NCI-H69 (cell line): ENCODE measurements around the gene CARM1.
"Not testable (repeated sequence)": the region's sequence is repeated elsewhere in the genome, so short reads cannot be mapped to it uniquely, and the experiment has no call there.

Source experiments
- DNase-seq: peaks from one replicate; lab custom pipeline; 2025; lab: John Stamatoyannopoulos, UW

Gene CARM1

GRCh38 chr19:10846500-10847202 lies 24.7 kb upstream of the CARM1 start:
- DNase-seq = no peak

DNA sequence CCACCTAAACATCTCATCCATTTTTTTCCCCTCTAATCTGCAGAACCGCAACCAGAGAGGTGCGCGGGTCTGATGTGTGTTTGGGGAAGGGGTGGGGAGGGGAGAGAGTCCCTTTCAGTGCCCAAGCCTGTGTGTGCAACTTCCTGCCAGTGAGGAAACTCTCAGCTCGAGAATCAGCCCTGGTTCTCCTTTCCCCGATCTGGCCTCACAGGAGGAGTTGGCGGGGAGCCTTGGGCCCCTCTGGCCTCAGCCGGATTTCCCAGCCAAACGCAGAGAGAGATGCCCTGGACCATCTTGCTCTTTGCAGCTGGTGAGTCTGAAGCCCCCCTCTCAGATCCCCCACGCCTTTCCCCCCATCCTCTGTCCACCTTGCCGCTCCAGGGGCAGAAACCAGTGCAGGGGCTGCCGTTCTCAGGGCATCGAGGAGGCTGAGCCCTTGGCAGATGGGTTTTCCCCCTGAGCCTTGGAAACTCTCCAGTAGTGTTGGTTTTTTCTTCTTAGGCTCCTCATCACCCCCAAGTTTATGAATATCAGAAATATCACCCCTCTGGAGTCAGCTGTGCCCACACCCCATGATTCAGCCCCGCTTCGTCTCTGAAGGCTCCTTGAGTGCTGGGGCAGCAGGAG lies 23.0 kb upstream of the CARM1 start, which contains the start of gene C19orf38:
Gene C19orf38, plus strand, starts transcription at position 186 of the 627 bp plus-strand sequence. Its CDS starts 94 bp downstream, at position 280.
- DNase-seq = no peak

- DNase-seq = no peak
These were observed 20.7 kb upstream of the CARM1 start for GRCh38 chr19:10850631-10851030.

DNA sequence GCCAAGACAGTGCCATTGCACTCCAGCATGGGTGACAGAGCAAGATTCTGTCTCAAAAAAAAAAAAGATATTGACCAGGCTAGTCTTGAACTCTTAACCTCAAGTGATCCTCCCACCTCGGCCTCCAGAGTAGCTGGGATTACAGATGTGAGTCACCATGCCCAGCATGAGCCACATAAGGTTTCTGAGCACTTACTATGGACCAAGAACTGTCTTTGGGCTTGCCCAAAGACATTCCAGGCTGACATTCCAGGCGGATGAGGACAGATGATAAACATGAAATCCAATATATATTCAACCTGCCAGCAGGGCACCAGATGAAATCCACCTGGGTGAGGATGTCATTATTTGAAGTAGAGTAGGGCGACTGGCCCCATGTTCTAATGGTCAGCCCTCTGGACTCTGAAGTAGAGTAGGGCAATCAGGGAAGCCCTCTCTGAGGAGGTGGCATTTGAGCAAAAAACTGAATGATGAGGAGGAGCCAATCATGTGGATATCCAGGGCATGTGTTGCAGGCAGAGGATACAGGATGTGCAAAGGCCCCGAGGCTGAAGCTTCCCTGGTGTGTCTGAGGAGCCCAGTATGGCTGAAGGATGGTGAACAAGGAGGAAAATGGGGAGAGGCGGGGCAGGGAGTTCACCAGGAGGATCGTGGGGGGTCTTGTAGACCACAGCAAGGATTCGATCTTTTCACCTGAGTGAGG lies 19.1 kb upstream of the CARM1 start:
- DNase-seq = no peak

DNA sequence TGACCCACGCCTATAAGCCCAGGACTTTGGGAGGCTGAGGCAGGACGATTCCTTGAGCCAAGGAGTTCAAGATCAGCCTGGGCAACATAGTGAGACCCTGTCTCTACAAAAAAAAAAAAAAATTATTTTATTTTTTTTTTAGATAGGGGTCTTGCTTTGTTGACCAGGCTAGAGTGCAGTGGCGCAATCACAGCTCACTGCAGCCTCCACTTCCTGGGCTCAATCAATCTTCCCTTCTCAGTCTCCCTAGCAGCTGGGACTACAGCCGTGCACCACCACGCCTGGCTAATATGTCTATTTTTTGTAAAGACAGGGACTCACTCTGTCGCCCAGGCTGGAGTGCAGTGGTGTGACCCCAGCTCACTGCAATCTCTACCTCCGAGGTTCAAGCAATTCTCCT lies 18.4 kb upstream of the CARM1 start:
- DNase-seq = no peak

DNA sequence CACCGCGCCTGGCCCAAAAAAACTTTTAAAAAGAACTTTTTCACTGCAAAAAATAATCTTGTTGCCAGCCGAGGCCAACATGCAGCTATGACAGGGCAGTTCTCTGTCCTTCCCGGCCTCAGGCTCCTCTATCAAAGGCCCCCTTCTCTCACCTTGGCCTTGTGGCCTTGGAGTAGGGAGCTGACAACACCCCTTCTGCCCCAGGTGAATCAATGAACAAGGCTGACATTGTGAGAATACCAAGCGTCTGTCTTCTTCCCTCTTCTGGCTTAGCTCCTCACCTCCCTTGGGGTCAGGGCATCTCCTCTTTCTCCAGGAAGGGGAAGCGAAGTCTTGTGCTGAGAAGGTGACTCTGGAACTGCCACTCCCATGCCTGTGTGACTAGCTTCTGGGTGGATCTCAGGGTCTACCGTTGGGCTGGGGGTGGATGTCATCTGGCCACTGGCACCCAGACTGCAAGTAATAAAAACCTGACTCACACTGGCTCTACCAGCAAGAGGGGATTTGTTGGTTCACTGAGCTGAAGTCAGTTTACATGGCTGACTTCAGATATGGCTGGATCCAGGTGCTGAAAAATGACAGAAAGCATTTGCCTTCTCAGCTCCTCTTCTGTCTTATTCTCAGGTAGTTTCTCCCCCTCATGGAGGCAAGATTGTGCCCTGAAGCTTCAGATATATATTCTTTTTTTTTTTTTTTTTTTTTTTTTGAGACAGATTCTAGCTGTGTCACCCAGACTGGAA lies 16.8 kb upstream of the CARM1 start:
- no peak for DNase-seq

GRCh38 chr19:10855879-10856522 lies 15.4 kb upstream of the CARM1 start:
- DNase-seq = peak; percentile 42

- not testable (repeated sequence) for DNase-seq
These were observed 14.5 kb upstream of the CARM1 start for GRCh38 chr19:10856899-10857298.

GRCh38 chr19:10858204-10858828 lies 13.0 kb upstream of the CARM1 start:
- DNase-seq = peak; percentile 44

GRCh38 chr19:10861103-10861651 lies 10.2 kb upstream of the CARM1 start:
- DNase-seq = peak; percentile 59

DNA sequence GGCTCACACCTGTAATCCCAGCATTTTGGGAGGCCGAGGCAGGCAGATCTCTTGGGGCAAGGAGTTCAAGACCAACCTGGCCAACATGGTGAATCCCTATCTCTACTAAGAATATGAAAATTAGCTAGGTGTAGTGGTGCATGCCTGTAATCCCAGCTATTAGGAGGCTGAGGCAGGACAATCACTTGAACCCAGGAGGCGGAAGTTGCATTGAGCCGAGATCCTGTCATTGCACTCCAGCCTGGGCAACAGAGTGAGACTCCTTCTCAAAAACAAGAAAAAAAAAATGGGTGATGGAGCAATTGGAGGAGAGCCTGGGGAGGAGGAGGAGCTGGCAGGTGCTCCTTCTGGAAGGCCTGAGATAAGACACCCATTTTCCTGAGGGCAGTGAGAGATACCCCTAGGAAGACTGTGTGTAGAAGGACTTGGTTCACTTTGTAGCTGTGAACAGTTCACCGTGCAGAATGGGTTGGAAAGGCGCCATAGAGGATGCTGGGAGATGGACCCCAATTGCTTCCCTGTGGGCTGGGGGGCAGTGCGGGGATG lies 8.7 kb upstream of the CARM1 start:
- DNase-seq = no peak

- DNase-seq = no peak
These were observed 8.1 kb upstream of the CARM1 start for GRCh38 chr19:10863107-10863717.

DNA sequence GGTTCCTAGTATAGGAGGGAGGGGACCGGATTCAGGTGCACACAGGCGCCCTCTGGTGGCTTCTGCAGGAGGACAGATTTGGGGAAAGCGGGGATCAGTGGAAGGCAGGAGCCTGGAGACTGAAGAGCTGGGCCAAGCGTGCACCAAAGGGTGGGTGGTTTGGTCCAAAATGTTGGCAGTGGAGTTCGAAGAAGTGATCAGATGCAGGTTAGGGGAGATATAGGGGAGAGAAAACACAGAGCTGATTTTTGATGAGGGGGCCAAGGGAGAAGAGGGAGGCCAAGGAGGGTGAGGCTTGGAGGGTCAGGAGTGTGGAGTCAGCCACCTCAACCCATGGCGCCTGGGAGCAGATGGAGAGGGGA lies 6.8 kb upstream of the CARM1 start:
- DNase-seq = peak; percentile 83

- DNase-seq = no peak
These were observed 4.9 kb upstream of the CARM1 start for GRCh38 chr19:10866495-10866894.

GRCh38 chr19:10868872-10869547 lies 2.3 kb upstream of the CARM1 start:
- no peak for DNase-seq

DNA sequence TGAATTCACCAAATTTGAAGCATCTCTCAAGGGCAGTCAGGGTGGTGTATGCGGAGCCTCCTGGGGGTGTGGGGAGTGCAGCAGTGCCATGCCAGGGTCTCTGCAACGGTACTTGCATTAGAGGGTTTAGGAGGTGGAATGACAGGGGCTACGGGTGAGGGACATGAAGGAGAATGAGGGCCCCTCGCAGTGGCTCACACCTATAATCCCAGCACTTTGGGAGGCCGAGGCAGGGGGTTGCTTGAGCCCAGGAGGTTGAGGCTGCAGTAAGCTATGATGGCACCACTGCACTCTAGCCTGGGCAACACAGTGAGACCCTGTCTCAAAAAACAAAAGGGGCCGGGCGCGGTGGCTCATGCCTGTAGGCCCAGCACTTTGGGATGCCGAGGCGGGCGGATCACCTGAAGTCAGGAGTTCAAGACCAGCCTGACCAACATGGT lies 1.5 kb upstream of the CARM1 start:
- not testable (repeated sequence) for DNase-seq

DNA sequence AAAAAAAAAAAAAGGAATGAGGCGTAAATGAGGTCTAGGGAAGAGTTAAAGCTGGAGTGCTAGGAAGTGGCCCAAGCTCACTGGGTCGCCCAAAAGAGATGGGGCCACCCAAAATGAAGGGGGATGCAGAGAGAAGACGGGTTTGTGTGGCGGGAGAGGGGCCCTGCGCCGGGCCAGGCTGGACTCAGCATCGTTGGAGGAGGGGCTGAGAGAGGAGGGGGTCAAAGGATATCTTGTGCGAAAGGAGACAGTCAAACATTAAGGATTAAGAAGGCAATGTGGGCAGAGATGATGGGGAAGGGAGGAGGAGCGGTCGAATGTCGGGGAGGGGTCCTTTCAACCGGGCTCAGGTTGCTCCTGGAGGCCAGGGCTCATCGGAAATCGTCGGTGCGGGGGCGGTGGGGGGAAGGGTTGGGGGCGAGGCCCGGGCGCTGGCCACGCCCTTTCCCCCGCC lies 825 bp upstream of the CARM1 start:
- DNase-seq = no peak

DNA sequence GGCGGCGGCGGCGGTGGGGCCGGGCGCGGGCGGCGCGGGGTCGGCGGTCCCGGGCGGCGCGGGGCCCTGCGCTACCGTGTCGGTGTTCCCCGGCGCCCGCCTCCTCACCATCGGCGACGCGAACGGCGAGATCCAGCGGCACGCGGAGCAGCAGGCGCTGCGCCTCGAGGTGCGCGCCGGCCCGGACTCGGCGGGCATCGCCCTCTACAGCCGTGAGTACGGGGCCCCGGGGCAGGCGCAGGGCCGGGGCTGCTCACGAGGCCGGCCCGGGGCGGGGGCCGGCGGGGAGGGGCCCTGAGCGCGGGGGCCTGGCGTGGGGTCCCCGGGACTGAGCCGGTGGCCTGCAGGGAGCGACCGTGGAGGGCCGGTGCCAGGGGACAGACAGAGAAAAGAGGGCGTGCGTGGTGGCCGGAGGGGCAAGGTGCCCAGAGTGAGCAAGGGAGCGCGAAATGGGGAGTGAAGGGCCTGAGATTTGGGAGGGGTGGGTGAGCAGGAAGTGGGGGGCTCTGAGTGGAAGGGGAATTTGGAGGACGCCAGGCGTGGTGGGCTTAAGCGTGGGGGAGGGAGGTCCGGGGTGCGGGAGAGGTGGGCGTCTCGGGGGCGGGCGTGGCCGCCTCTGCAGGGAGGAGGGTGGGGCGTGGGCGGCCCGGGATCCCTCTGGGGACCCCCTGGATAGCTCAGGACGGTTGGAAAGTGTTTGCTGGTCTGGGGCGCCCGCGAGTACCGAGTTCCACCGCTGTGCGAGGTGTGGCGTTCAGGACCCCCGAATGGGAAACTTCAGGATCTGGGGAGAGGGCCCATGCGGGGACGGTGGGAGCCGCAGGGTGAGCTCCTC lies 575 bp downstream of the CARM1 start:
- DNase-seq = peak; percentile 72
